HG03025 (cell line): ENCODE measurements around the gene VIM.
A peak's percentile ranks its signal among the peaks of the same experiment; 100 is the strongest.

Source experiments
- ATAC-seq: cut with Tn5 transposase; IDR thresholded peaks from one replicate; pipeline ENCODE4 v1.9.1; 2021; ENCODE audit warnings: mild to moderate bottlenecking, moderate library complexity; ENCODE audit not compliant: unreplicated experiment, low FRiP score

VIM gene

DNA sequence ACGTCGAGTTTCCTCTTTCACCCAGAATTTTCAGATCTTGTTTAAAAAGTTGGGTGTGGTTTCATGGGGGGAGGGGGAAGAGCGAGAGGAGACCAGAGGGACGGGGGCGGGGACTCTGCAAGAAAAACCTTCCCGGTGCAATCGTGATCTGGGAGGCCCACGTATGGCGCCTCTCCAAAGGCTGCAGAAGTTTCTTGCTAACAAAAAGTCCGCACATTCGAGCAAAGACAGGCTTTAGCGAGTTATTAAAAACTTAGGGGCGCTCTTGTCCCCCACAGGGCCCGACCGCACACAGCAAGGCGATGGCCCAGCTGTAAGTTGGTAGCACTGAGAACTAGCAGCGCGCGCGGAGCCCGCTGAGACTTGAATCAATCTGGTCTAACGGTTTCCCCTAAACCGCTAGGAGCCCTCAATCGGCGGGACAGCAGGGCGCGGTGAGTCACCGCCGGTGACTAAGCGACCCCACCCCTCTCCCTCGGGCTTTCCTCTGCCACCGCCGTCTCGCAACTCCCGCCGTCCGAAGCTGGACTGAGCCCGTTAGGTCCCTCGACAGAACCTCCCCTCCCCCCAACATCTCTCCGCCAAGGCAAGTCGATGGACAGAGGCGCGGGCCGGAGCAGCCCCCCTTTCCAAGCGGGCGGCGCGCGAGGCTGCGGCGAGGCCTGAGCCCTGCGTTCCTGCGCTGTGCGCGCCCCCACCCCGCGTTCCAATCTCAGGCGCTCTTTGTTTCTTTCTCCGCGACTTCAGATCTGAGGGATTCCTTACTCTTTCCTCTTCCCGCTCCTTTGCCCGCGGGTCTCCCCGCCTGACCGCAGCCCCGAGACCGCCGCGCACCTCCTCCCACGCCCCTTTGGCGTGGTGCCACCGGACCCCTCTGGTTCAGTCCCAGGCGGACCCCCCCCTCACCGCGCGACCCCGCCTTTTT, at the start of gene VIM:
Gene VIM, plus strand, starts transcription at position 151 of the 925 bp plus-strand sequence. CDS start 1,182 bp downstream, outside the sequence.
- peak; percentile 29 for ATAC-seq

DNA sequence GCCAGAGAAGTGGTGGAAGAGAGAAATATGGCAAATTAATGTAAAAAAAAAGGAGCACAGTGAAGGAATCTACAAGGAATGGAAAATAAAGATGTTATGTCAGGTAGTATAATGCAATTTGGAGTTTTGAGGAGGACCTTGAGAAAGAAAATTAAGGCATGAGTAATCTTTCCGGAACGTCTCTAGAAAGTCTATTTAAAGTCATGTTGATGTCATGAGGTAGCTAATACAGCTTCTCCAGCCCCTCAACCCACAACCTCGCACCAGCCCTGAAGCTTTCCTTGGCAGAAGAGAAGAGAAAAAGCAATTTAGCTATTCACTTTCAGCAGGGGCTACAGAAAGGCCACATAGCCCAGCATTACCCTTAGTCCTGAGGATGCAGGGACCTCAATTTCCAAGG, 49.0 kb upstream of the VIM start:
- no peak for ATAC-seq

DNA sequence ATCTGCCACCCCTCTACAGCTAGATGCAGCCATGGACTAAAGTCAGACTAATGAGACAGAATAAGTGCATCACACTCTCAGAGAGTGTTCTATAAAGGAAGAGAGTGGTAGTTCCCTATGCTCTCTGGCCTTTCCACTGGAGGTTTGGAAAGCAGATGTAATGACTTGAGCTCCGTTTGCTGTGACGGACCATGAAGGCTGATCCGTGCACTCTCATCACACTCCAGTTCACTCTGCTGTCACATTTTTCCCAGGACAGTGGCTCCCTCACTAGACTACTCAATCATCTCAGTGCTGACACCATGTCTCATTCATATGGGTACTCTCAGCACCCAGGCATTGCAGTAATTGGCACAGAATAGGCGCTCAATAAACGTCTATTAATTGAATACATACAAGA, 46.9 kb upstream of the VIM start:
- ATAC-seq = no peak

DNA sequence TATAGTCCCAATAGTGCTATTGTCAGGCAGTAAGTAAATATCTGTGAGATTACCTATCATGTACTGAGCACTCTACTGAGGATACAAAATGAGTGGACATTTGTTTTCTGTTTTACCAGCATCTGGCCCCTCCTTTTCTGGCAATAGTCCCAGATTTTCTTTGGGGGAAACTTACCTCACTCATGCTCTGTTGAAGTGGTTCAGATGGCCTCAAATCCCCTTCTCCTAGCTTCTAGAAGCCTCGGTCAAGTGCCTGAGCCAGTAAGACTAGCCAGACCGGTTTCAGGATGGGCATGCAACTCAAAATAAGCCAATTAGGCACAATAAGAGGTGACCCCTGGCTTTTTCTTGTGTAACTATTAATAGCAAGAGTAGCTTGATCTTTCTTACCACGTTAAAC, 46.3 kb upstream of the VIM start:
- no peak for ATAC-seq

DNA sequence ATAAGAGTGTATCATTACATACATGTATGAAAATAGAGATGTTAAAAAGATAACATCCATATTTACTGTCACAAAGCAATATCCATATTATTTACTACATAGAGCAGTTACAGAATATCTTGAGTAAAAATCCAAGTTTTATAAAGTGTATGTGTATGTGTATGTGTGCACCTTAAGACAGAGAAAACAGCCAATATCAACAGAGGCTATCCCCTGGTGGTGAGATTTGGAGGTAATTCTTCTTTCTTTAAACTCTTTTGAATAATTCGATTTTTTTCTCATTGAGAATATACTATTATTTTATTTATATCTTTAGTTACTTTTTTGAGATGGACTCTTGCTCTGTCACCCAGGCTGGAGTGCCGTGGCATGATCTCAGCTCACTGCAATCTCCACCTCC, 44.9 kb upstream of the VIM start:
- ATAC-seq = no peak

DNA sequence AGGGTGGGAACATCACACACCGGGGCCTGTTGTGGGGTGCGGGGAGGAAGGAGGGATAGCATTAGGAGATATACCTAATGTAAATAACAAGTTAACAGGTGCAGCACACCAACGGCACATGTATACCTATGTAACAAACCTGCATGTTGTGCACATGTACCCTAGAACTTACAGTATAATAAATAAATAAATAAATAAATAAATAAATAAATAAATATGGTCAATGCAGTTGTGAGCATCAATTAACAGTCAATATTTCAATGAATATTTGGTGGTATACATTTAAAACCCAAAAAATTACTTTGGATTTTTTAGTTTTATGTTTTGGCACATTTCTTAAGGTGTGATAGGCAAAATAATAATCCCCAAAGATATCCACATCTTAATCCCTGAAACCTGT, 42.2 kb upstream of the VIM start:
- ATAC-seq = no peak

DNA sequence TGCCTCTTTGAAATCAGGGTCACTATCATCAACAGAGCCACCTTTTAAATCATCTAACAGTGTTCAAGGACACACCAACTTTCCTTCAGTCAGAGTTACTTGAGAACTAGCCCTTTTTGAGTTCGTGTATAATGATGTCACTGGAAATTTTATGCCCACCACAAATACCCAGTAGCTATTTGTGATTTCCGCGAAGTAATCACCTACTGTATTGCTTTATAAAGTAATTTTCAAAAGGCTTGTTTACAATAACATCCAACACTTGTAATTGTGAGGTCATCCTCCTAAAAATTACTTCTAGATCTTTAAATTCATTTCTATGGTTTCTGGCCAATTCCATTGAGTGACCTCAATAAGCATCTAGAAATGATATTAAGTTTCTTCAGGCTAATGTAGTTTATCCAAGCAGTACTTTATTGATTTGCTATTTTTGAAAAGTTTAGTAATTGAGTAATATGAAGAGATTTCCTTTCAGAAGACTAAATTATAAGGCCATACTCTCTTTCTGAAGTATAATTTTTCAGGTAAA, 39.3 kb upstream of the VIM start:
- ATAC-seq = no peak

DNA sequence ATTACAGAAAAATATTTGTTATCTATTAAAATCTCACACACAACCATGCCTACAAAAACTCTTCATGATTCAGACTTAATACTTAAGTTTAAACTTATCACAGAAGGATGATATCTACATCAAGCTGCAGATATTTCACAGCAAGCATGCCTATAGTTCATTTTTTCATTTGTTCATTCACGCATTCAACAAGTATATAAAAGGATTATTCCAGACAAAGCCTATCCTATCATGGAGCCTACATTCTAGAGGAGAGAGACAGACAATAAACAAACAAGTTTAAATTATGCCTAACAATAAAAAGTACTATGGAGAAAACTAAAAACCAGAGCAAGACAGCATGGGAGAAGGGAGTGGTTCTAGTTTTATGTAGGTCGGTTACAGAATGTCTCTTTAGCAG, 37.4 kb upstream of the VIM start:
- no peak for ATAC-seq

DNA sequence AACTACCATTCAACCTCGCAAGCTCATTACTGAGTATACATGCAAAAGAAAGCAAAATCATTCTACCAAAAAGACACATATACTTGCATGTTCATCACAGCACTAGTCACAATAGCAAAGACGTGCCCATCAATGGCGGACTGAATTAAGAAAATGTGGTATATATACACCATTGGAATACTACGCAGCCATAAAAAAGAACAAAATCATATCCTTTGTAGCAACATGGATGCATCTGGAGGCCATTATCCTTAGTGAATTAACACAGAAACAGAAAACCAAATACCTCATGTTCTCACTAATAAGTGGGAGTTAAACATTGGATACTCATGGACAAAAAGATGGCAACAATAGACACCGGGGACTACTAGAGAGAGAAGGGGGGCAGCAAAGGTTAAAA, 33.0 kb upstream of the VIM start:
- ATAC-seq = no peak

DNA sequence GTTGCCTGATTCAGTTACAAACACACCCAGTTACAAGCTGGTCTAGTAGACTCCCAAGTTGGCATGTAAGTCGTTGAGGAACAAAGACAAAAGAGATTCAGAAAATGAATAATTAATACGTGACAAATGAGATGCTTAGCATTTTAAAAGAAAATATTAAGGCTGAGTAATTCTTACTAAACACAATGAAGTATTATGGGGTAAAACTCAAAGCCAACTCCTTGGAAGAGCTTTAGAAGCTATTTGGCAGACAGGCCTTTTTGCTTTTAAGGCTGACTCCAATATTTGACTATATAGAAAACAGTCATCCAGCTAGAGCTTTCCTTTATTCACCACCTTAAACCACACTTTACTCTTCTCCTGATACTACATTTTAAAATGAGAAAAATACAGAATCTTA, 32.0 kb upstream of the VIM start:
- ATAC-seq = no peak

DNA sequence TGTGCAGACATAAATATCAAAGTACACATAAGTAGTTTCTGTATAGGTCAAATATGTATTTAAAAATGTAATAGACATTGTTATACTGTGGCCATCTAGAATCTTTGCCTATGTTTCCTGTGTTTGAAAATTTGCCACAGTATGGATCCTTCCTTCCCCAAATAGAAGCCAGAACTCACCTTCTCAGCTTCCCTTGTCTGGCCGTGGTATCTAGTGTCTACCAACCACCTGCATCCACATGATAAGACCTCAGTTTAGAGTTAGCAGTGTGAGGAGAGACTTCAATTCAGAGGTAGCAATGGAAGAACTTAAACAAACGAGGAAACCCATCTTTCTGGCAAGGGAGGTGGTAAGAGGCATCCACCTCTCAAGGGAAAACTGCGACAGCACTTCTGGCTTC, 31.5 kb upstream of the VIM start:
- ATAC-seq = no peak

DNA sequence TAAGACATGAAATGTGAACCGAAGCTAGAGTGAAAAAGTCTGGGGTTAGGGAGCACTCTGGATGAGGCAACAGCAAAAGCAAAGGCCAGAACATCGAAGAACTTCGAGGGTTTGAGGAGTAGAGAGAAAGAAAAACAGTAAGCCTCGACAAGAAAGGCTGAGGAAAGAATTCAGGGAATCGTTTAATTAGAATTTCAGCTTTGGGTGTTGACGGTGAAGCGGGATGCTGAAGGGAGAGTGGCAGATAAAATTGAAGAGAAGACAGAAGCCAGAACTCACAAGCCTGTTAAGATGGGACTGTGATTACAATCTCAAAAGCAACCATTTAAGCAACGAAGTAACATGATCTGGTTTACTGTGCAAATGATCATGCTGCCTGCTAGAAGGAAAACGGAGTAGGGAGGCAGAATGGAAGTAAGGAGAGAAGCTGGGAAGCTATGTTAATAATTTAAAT, 28.7 kb upstream of the VIM start:
- ATAC-seq = no peak

DNA sequence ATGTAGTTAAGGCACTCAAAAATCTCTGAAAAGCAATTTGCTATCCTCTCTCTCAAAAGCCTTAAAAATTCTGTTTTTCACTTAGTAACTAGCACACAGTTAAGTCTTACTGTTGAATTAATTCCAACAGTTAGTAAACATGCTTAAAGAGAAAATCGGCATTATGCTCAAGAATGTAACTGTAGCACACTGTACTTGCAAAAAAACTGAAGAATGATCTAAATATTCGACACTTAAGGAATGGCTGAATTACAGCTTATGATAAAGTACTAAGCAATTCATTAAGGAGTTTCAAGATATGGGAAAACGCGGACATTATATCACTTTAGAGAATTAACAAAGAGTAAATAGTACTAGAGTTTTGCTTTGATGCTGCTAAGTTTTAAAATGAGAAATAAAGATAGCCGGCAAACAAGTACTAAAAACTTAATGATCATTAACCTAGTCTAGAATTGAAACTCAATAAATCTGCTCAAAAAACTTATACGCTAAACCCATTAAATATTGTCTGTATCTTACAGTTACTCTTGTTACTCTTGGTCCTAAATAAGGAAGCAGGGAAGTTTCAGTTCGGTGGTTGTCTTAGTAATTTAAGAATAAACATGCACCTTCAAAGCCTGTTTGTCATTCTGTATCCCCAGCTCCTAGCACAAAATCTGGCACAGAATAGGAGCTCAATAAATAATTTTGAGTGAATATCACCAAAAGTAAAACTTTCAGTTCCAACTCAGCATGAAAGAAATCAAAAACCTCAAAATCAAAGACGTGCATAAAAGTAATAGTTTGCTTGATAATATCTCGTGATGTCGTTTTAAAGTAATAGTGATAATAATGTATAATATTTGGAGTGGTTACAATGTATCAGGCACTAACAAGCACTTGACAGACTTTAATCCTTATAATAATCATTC, 27.8 kb upstream of the VIM start:
- no peak for ATAC-seq

DNA sequence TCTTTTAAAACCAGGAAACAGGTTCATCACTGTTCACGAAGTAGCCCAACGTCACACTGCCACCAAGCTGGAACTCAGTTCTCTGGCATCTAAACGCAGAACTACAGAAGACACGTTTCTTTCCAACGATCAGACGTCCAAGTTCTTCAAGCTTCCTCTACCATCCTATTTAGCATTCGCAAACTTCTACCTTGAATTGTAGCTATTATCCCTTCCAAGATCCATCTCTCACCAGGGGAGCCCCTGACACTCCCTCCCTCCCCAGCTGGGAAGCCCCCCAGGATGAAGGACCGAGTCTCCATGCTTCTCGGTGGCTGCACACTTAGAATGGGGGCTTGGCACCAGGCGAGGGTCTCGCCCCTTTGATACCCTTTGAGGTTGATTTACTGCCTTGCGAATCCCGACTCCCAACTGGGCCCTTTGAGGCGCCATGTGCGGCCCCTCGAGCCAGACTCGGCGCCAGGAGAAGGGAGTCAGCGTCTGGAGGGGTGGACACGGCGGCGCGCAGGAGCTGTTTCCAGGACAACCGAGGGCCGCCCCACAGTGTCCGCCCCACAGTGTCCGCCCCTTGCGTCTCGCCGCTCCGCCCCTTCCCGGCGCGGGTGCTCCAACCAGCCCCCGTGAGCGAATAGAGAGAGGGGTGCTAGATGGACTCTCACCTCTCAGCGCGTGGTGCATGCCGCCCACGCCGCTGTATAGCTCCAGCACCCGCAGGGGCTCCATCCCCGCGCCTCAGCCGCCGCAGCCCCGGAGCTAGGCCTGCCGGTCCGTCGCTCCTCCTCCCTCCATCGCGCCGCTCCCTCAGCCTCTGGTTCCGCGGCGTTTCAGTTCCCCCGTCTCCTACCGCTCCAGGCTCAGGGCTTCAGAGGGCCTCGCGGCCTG, 26.9 kb upstream of the VIM start, which contains the start of gene TRDMT1:
Gene TRDMT1, minus strand, starts transcription at position 761 of the 882 bp plus-strand sequence. Its CDS starts 38 bp downstream, at position 723.
- peak; percentile 98 for ATAC-seq

DNA sequence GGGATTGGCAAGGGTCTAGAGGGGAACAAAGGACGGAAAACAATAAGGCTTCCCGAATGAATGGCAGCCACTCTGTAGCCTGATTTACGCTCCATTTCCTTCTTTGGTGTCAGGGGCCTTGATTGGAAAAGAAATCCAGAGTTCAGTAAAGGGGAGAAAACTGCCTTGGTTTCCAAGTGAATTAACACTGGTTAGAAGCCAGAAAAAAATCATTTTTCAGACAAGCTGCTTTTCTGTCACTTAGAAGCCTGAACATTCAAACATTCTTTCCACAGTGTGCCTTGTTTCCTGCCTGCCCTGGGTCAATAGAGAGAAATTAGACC, 26.3 kb upstream of the VIM start:
- ATAC-seq = no peak

DNA sequence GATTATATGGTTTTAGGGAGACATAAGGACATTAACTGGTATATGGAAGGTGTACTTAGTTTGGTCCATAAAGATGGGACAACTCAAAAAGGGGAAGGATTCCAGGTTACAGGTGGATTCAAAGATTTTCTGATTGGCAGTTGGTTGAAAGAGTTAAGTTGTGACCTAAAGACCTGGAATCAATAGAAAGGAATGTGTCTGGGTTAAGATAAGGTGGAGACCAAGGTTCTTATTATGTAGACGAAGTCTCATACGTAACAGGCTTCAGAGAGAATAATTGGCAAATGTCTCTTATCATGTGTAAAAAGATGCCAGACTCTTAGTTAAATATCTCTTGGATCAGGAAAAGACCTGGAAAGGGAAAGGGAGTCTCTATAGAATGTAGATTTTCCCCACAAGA, 25.5 kb upstream of the VIM start:
- no peak for ATAC-seq

DNA sequence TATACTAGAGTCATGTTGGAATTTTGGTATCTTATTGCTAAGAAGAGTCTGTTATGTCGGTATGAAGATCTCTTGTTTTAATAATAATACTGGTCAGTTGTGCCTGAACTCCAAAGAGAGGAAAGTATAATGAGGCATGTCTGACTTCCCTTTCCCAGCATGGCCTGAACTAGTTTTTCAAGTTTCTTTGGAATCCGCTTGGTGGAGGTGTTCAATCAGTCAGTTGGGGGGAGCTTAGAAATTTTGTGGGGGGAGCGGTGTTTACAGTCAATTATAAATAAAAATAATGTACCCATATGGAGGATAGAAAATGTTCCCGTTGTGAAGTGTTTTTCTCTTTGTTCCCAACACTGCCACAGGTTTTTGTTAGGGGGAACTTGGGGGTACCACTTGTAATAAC, 25.0 kb upstream of the VIM start:
- ATAC-seq = no peak

DNA sequence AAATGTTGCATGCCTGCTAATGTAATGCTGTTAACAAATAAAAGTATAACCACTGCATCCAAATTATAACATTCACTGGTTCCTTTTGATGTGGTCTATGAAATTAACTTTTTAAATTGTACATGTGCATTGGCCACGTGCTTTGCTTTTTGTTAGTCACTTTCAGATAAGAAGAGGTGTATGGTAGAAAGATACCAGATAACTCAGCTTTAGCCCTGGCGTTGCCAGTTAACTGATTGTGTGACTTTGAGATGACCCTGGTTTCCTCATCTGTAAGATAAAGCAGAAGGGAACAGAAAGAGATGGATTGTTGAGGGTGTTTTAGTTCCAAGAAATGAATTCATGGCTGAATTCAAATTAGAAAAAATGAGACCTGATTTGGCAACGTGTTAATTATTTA, 24.6 kb upstream of the VIM start:
- no peak for ATAC-seq

DNA sequence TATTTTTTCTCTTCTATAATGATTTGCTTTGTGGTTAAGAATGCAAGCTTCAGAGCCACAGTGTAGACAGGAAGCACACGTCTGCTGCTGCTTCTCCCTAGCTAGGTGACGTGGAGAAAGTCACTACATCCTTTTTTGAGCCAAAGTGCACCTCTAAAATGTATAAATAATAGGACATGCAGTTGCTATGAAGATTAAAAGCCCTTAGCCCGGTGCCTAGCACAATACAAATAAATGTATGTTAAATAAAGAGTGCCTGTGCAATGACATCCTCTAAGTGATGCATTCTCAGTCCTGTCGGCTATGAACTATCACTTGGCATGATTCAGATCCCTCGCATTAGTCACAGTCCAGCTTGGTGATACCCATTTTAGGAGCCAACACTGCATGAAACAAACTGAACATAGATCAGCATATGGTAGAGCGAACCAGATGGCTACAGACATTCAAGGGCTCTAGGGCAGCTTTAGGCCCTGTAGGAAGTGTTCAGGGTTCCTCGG, 21.8 kb upstream of the VIM start:
- ATAC-seq = no peak

DNA sequence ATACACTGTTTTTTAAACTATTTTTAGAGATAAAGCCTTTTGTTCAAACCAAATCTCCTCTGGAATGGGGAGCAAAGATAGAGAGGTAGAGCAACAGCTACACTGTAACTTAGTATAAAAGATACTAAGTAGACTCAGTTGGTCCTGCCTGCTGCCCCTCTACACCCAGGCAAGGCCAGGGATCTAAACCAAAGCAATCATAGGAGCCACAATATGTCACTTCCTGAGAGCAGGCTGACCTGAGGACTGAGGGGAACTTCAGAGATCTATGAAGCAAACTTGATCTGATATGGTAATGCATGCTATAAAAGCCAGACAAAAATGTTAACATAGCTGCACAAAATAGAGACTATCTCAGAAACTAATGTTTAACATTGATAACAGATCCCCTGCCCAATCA, 19.6 kb upstream of the VIM start:
- no peak for ATAC-seq
